ENCODE measurements around the gene DDX11.
"Not testable (repeated sequence)": the region's sequence is repeated elsewhere in the genome, so short reads cannot be mapped to it uniquely, and the experiment has no call there.

The DDX11 gene

GRCh38 chr12:31073527-31074332 is at the start of gene DDX11:
DDX11 (plus strand) TSS chr12:31073860; CDS start chr12:31078394, 4,534 bp downstream.
- H3K4me3 ChIP-seq (ENCODE audit: low read length): peak within 1 kb of the TSS; percentile 92
- not testable (repeated sequence) for H3K27me3 ChIP-seq (replicated peaks; ENCODE audit: control insufficient read depth, insufficient read depth, low read length); H3K36me3 ChIP-seq (ENCODE audit: control insufficient read depth, insufficient read depth, low read length, severe bottlenecking); H3K9me3 ChIP-seq (ENCODE audit: control insufficient read depth, low read length); H3K4me1 ChIP-seq (ENCODE audit: control insufficient read depth, insufficient read depth, low read length)
- H3K9ac ChIP-seq (ENCODE audit: low read length): peak within 1 kb of the TSS; percentile 85
- DNase-seq (ENCODE audit: low read depth): peak; percentile 90

GRCh38 chr12:31026202-31026601 is 47.5 kb upstream of the DDX11 start:
- no peaks in the 10 kb centered on the region for H3K9me3 ChIP-seq (ENCODE audit: control insufficient read depth, low read length)
- H3K27me3 ChIP-seq (replicated peaks; ENCODE audit: control insufficient read depth, insufficient read depth, low read length): peaks cover 11% of the 10 kb centered on the region
- H3K36me3 ChIP-seq (ENCODE audit: control insufficient read depth, insufficient read depth, low read length, severe bottlenecking): no peaks in the 10 kb centered on the region
- DNase-seq (ENCODE audit: low read depth): no peak
- H3K4me3 ChIP-seq (ENCODE audit: low read length): no peak overlapping the region
- no peak overlapping the region for H3K9ac ChIP-seq (ENCODE audit: low read length)
- no peaks in the 10 kb centered on the region for H3K4me1 ChIP-seq (ENCODE audit: control insufficient read depth, insufficient read depth, low read length)

- not testable (repeated sequence) for H3K4me3 ChIP-seq (ENCODE audit: low read length)
Measured at GRCh38 chr12:31027006-31027405, 46.7 kb upstream of the DDX11 start.

GRCh38 chr12:31029468-31029867 is 44.2 kb upstream of the DDX11 start:
- H3K4me1 ChIP-seq (ENCODE audit: control insufficient read depth, insufficient read depth, low read length): no peaks in the 10 kb centered on the region
- no peaks in the 10 kb centered on the region for H3K36me3 ChIP-seq (ENCODE audit: control insufficient read depth, insufficient read depth, low read length, severe bottlenecking)
- DNase-seq (ENCODE audit: low read depth): no peak
- H3K9ac ChIP-seq (ENCODE audit: low read length): no peak overlapping the region
- H3K4me3 ChIP-seq (ENCODE audit: low read length): no peak overlapping the region
- H3K27me3 ChIP-seq (replicated peaks; ENCODE audit: control insufficient read depth, insufficient read depth, low read length): no peaks in the 10 kb centered on the region
- no peaks in the 10 kb centered on the region for H3K9me3 ChIP-seq (ENCODE audit: control insufficient read depth, low read length)

More at GRCh38 chr12:31027006-31027405, 46.7 kb upstream of the DDX11 start:
- not testable (repeated sequence) for DNase-seq (ENCODE audit: low read depth); H3K9me3 ChIP-seq (ENCODE audit: control insufficient read depth, low read length); H3K36me3 ChIP-seq (ENCODE audit: control insufficient read depth, insufficient read depth, low read length, severe bottlenecking); H3K9ac ChIP-seq (ENCODE audit: low read length); H3K4me1 ChIP-seq (ENCODE audit: control insufficient read depth, insufficient read depth, low read length)
- H3K27me3 ChIP-seq (replicated peaks; ENCODE audit: control insufficient read depth, insufficient read depth, low read length): peaks cover 11% of the 10 kb centered on the region

GRCh38 chr12:31029916-31030562 is 43.6 kb upstream of the DDX11 start:
- Histone ChIP-seq H3K9me3 (ENCODE audit: control insufficient read depth, low read length) (no peaks in the 10 kb centered on the region), H3K4me3 (ENCODE audit: low read length) (no peak overlapping the region), H3K36me3 (ENCODE audit: control insufficient read depth, insufficient read depth, low read length, severe bottlenecking) (no peaks in the 10 kb centered on the region), H3K27me3 (replicated peaks; ENCODE audit: control insufficient read depth, insufficient read depth, low read length) (no peaks in the 10 kb centered on the region), H3K4me1 (ENCODE audit: control insufficient read depth, insufficient read depth, low read length) (no peaks in the 10 kb centered on the region), H3K9ac (ENCODE audit: low read length) (no peak overlapping the region)
- no peak for DNase-seq (ENCODE audit: low read depth)

- no peak overlapping the region for H3K4me3 ChIP-seq (ENCODE audit: low read length)
- H3K9me3 ChIP-seq (ENCODE audit: control insufficient read depth, low read length): no peaks in the 10 kb centered on the region
- no peak overlapping the region for H3K9ac ChIP-seq (ENCODE audit: low read length)
- H3K36me3 ChIP-seq (ENCODE audit: control insufficient read depth, insufficient read depth, low read length, severe bottlenecking): no peaks in the 10 kb centered on the region
- no peak for DNase-seq (ENCODE audit: low read depth)
- no peaks in the 10 kb centered on the region for H3K27me3 ChIP-seq (replicated peaks; ENCODE audit: control insufficient read depth, insufficient read depth, low read length)
- H3K4me1 ChIP-seq (ENCODE audit: control insufficient read depth, insufficient read depth, low read length): peaks cover 6% of the 10 kb centered on the region
Measured at GRCh38 chr12:31031951-31032335, 41.7 kb upstream of the DDX11 start.

GRCh38 chr12:31033146-31033545 is 40.5 kb upstream of the DDX11 start:
- no peak overlapping the region for H3K9ac ChIP-seq (ENCODE audit: low read length)
- H3K4me3 ChIP-seq (ENCODE audit: low read length): no peak overlapping the region
- no peaks in the 10 kb centered on the region for H3K27me3 ChIP-seq (replicated peaks; ENCODE audit: control insufficient read depth, insufficient read depth, low read length)
- peaks cover 6% of the 10 kb centered on the region for H3K4me1 ChIP-seq (ENCODE audit: control insufficient read depth, insufficient read depth, low read length)
- DNase-seq (ENCODE audit: low read depth): no peak
- H3K9me3 ChIP-seq (ENCODE audit: control insufficient read depth, low read length): no peaks in the 10 kb centered on the region
- H3K36me3 ChIP-seq (ENCODE audit: control insufficient read depth, insufficient read depth, low read length, severe bottlenecking): no peaks in the 10 kb centered on the region

GRCh38 chr12:31033681-31034080 is 40.0 kb upstream of the DDX11 start:
- peak; percentile 3 for DNase-seq (ENCODE audit: low read depth)

GRCh38 chr12:31034372-31034771 is 39.3 kb upstream of the DDX11 start:
- DNase-seq (ENCODE audit: low read depth): no peak
- Histone ChIP-seq H3K9me3 (ENCODE audit: control insufficient read depth, low read length) (no peaks in the 10 kb centered on the region), H3K36me3 (ENCODE audit: control insufficient read depth, insufficient read depth, low read length, severe bottlenecking) (no peaks in the 10 kb centered on the region), H3K4me1 (ENCODE audit: control insufficient read depth, insufficient read depth, low read length) (peaks cover 6% of the 10 kb centered on the region), H3K27me3 (replicated peaks; ENCODE audit: control insufficient read depth, insufficient read depth, low read length) (peaks cover 5% of the 10 kb centered on the region), H3K4me3 (ENCODE audit: low read length) (no peak overlapping the region), H3K9ac (ENCODE audit: low read length) (no peak overlapping the region)

More at GRCh38 chr12:31033681-31034080, 40.0 kb upstream of the DDX11 start:
- H3K9me3 ChIP-seq (ENCODE audit: control insufficient read depth, low read length): no peaks in the 10 kb centered on the region
- peaks cover under 1% of the 10 kb centered on the region for H3K27me3 ChIP-seq (replicated peaks; ENCODE audit: control insufficient read depth, insufficient read depth, low read length)
- peaks cover 6% of the 10 kb centered on the region for H3K4me1 ChIP-seq (ENCODE audit: control insufficient read depth, insufficient read depth, low read length)
- H3K9ac ChIP-seq (ENCODE audit: low read length): no peak overlapping the region
- no peaks in the 10 kb centered on the region for H3K36me3 ChIP-seq (ENCODE audit: control insufficient read depth, insufficient read depth, low read length, severe bottlenecking)
- no peak overlapping the region for H3K4me3 ChIP-seq (ENCODE audit: low read length)

GRCh38 chr12:31035226-31035625 is 38.4 kb upstream of the DDX11 start:
- Histone ChIP-seq H3K9ac (ENCODE audit: low read length) (no peak overlapping the region), H3K4me1 (ENCODE audit: control insufficient read depth, insufficient read depth, low read length) (peaks cover 6% of the 10 kb centered on the region), H3K4me3 (ENCODE audit: low read length) (no peak overlapping the region), H3K9me3 (ENCODE audit: control insufficient read depth, low read length) (no peaks in the 10 kb centered on the region), H3K36me3 (ENCODE audit: control insufficient read depth, insufficient read depth, low read length, severe bottlenecking) (no peaks in the 10 kb centered on the region), H3K27me3 (replicated peaks; ENCODE audit: control insufficient read depth, insufficient read depth, low read length) (peaks cover 5% of the 10 kb centered on the region)
- DNase-seq (ENCODE audit: low read depth): no peak

- peaks cover 5% of the 10 kb centered on the region for H3K27me3 ChIP-seq (replicated peaks; ENCODE audit: control insufficient read depth, insufficient read depth, low read length)
- no peak overlapping the region for H3K4me3 ChIP-seq (ENCODE audit: low read length)
- peaks cover 6% of the 10 kb centered on the region for H3K4me1 ChIP-seq (ENCODE audit: control insufficient read depth, insufficient read depth, low read length)
- DNase-seq (ENCODE audit: low read depth): peak; percentile 54
- H3K36me3 ChIP-seq (ENCODE audit: control insufficient read depth, insufficient read depth, low read length, severe bottlenecking): no peaks in the 10 kb centered on the region
- no peaks in the 10 kb centered on the region for H3K9me3 ChIP-seq (ENCODE audit: control insufficient read depth, low read length)
- no peak overlapping the region for H3K9ac ChIP-seq (ENCODE audit: low read length)
Measured at GRCh38 chr12:31035967-31036665, 37.5 kb upstream of the DDX11 start.
